ENCODE measurements around the gene YBEY. TPM values are rescaled to one million over a fixed set of nuclear protein-coding genes. Genes with fewer than 3 reads are reported as not detected.
A peak's percentile ranks its signal among the peaks of the same experiment; 100 is the strongest.

The YBEY gene
- total RNA-seq, 4 donors from 2014 or later, result 8.1 to 17.2 (median 10.6) TPM

DNA sequence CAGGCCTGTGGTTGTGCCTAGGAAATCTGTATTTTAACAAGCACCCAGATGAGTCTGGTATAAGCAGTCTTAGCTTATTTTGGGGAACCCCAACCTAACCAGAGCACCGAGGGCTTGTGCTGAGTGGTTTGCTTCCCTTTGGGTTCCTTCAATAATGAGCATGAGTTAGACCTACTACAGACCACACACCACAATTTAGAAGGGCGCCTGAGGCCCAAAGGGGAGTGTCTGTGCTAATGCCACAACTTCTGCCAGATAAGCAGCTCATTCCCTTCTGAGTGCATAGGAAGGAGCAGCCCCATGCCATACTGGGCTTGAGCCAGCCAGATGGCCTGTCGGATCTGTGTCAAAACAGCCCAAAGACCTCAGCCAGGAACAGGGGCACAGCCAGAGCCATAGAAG, 42.2 kb upstream of the YBEY start:
- intact Hi-C loops (cut with DNase I), result no loop called here
- no peak for TF ChIP-seq EP300 (IDR thresholded peaks at IDR 0.05)
- TF ChIP-seq, protein P1, sequence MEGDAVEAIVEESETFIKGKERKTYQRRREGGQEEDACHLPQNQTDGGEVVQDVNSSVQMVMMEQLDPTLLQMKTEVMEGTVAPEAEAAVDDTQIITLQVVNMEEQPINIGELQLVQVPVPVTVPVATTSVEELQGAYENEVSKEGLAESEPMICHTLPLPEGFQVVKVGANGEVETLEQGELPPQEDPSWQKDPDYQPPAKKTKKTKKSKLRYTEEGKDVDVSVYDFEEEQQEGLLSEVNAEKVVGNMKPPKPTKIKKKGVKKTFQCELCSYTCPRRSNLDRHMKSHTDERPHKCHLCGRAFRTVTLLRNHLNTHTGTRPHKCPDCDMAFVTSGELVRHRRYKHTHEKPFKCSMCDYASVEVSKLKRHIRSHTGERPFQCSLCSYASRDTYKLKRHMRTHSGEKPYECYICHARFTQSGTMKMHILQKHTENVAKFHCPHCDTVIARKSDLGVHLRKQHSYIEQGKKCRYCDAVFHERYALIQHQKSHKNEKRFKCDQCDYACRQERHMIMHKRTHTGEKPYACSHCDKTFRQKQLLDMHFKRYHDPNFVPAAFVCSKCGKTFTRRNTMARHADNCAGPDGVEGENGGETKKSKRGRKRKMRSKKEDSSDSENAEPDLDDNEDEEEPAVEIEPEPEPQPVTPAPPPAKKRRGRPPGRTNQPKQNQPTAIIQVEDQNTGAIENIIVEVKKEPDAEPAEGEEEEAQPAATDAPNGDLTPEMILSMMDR (IDR thresholded peaks at IDR 0.05), result no peak
- no peak for TF ChIP-seq POLR2AphosphoS5 (IDR thresholded peaks at IDR 0.05)
- TF ChIP-seq POLR2A (IDR thresholded peaks at IDR 0.05; ENCODE audit: low read depth), result no peak
- H3K4me1 ChIP-seq, result no peaks in the 10 kb centered on the region
- peaks cover 87 to 100% (median 97%) of the 10 kb centered on the region in 4 donors for H3K36me3 ChIP-seq
- H3K4me3 ChIP-seq, result no peak overlapping the region
- no peak overlapping the region for H3K27ac ChIP-seq (replicated peaks in 1 of 4)
- no peaks in the 10 kb centered on the region for H3K9me3 ChIP-seq
- DNase-seq (ENCODE audit: extremely low spot score), result no peak
- H3K27me3 ChIP-seq, result no peaks in the 10 kb centered on the region
- 90% methylated on average over 3 of the region's 3 CpGs for WGBS

DNA sequence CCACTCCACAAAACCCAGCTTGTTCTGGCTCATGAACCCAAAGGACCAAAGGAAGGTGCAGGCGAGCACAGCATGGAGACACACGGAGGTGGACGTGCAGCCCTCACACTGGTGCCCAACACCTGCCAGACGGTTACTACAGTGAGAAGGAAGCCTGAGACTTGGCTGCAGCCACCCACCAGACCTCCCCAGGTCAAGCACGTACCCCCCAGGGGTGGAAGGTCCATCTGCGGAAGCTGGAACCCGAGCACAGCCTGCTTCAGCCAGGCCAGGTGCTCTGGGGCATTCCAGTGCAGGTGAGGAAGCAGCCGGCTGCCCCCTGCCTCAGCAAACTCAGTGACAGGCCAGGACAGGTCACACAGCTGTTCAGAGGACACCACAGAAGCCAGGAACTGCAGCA, 41.5 kb upstream of the YBEY start:
- TF ChIP-seq POLR2A (IDR thresholded peaks at IDR 0.05; ENCODE audit: low read depth) (no peak), EP300 (IDR thresholded peaks at IDR 0.05) (no peak), POLR2AphosphoS5 (IDR thresholded peaks at IDR 0.05) (no peak)
- TF ChIP-seq, protein P1 (IDR thresholded peaks at IDR 0.05), result no peak
- DNase-seq (ENCODE audit: extremely low spot score), result no peak
- 96% methylated on average over 4 of the region's 8 CpGs for WGBS
- intact Hi-C loops (cut with DNase I), result no loop called here
- Histone ChIP-seq H3K9me3 (no peaks in the 10 kb centered on the region), H3K27me3 (no peaks in the 10 kb centered on the region), H3K36me3 (peaks cover 82 to 100% (median 96%) of the 10 kb centered on the region in 4 donors), H3K4me3 (no peak overlapping the region), H3K27ac (replicated peaks in 1 of 4) (no peak overlapping the region), H3K4me1 (no peaks in the 10 kb centered on the region)

DNA sequence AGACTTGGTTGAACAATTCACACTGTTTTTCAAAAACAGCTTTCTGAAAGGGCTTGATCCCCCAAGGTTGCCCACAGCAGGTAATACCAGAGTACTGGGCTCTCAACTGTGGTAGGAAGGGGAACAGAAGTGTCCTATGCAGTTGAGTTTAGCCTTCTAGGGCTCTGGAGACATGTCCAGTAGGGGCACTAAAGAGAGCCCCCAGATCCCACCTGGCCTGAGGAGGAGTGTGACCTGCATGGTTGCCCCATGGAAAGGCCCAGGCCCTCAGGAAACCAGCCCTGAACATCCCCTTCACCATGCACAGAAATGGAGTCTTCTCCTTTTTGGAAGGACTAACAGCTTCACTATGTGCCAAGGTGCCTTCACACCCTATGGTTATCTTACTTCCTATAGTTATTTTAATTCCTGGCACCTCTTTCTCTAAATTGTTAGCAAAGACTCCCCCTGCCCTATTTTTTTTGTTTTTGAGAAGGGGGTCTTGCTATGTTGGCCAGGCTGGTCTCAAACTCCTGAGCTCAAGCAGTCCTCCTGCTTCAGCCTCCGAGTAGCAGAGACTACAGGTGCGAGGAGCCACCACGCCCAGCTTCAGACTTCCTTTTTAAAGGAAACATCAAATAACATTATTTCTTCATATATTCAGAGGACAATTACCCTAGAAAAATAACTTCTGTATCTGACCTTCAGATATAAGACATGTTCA, 40.8 kb upstream of the YBEY start:
- TF ChIP-seq, protein P1 (IDR thresholded peaks at IDR 0.05), result no peak
- TF ChIP-seq POLR2AphosphoS5 (IDR thresholded peaks at IDR 0.05), result no peak
- TF ChIP-seq EP300 (IDR thresholded peaks at IDR 0.05), result no peak
- TF ChIP-seq POLR2A (IDR thresholded peaks at IDR 0.05; ENCODE audit: low read depth), result no peak
- 85% methylated on average over 3 of the region's 3 CpGs for WGBS
- no peak overlapping the region for H3K4me3 ChIP-seq
- H3K36me3 ChIP-seq, result peaks cover 81 to 100% (median 96%) of the 10 kb centered on the region in 4 donors
- no peak for DNase-seq (ENCODE audit: extremely low spot score)
- H3K27me3 ChIP-seq, result no peaks in the 10 kb centered on the region
- no peak overlapping the region for H3K27ac ChIP-seq (replicated peaks in 1 of 4)
- no peaks in the 10 kb centered on the region for H3K4me1 ChIP-seq
- H3K9me3 ChIP-seq, result no peaks in the 10 kb centered on the region
- intact Hi-C loops (cut with DNase I), result no loop called here

DNA sequence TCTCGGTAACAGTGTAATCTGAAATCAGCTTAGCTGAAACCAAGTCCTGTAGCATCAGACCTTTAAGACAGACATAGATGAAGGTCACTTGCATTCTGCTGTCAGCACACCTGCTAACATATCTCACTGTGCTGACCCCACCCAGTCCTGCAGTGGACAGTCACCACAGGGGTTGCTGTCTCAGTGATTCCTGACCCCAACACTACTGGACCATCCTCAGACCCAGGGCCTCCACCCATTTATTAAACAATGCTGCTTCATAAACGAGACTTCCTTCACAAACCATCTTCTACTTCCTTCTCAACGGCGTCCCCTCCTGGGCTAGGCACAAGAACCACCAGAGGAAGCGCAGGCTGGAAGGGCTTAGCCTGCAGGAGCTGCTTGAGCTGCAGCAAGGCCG, 39.8 kb upstream of the YBEY start:
- Histone ChIP-seq H3K4me1 (no peaks in the 10 kb centered on the region), H3K27ac (replicated peaks in 1 of 4) (no peak overlapping the region), H3K27me3 (no peaks in the 10 kb centered on the region), H3K4me3 (no peak overlapping the region), H3K9me3 (no peaks in the 10 kb centered on the region), H3K36me3 (peaks cover 79 to 100% (median 96%) of the 10 kb centered on the region in 4 donors)
- 94% methylated on average over 6 of the region's 6 CpGs for WGBS
- peak in 1 of 2 donors; percentile 3 for TF ChIP-seq POLR2AphosphoS5 (IDR thresholded peaks at IDR 0.05)
- no peak for TF ChIP-seq POLR2A (IDR thresholded peaks at IDR 0.05; ENCODE audit: low read depth)
- intact Hi-C loops (cut with DNase I), result no loop called here
- DNase-seq (ENCODE audit: extremely low spot score), result no peak

DNA sequence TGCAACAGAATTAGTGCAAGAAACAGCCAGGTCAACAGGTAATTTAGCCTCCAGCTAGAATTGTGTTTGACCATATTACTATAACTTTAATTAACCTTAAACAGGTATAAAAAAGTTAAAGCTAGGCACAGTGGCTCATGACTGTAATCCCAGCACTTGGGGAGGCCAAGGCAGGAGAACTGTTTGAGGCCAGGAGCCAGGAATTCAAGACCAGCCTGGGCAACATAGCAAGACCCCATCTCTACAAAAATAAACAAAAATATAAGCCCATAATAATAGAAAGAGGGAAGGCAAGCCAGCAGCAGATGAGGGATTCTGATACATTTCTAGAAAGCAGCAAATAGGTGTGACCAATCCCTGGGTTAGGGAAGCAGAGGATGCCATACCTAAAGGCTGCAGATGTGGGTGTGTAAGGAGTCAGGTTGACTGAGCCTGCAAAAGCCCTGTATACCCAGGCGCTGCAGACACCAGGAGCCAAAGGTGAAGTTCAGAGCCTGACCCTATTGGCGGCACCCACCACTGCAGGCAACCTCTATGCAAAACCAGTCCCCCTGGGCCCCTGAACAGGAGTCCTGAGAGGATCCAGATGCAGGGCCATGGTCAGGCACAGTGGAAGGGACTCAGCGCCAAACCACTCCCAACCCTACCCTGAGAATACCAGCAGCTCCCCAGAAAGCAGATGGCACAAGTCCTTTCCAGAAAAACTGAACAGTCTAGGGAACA, 38.3 kb upstream of the YBEY start:
- H3K36me3 ChIP-seq, result peaks cover 78 to 100% (median 96%) of the 10 kb centered on the region in 4 donors
- H3K4me3 ChIP-seq, result no peak overlapping the region
- H3K4me1 ChIP-seq, result no peaks in the 10 kb centered on the region
- 92% methylated on average over 3 of the region's 3 CpGs for WGBS
- TF ChIP-seq POLR2AphosphoS5 (IDR thresholded peaks at IDR 0.05) (no peak), EP300 (IDR thresholded peaks at IDR 0.05) (no peak), POLR2A (IDR thresholded peaks at IDR 0.05; ENCODE audit: low read depth) (no peak)
- TF ChIP-seq, protein P1 (IDR thresholded peaks at IDR 0.05), result no peak
- no peak overlapping the region for H3K27ac ChIP-seq (replicated peaks in 1 of 4)
- intact Hi-C loops (cut with DNase I), result no loop called here
- no peak for DNase-seq (ENCODE audit: extremely low spot score)
- H3K27me3 ChIP-seq, result no peaks in the 10 kb centered on the region
- H3K9me3 ChIP-seq, result no peaks in the 10 kb centered on the region

Measured in esophagus muscularis mucosa (tissue), 4 donors.